Urothelium cell line (cell line): ENCODE results near the gene C5.

ENCODE experiments used
- DNase-seq: peaks from one replicate; pipeline ENCODE4 v3.0.0; 2011; ENCODE audit warnings: low spot score, mixed read lengths
- FAIRE-seq: peaks from 2 replicates; lab custom pipeline; 2011; peaks lifted over from hg19 to GRCh38; lab: Jason Lieb, UNC

C5 gene

GRCh38 chr9:120927269-120928014 is 122.6 kb downstream of the C5 start:
- no peak for DNase-seq
- FAIRE-seq: no peak

GRCh38 chr9:120926397-120926928 is 123.6 kb downstream of the C5 start, which contains the start of gene TRAF1:
Gene TRAF1 (minus strand): TSS chr9:120926796. CDS start chr9:120926075, 721 bp downstream.
- FAIRE-seq: no peak

GRCh38 chr9:120925535-120926396 is 124.3 kb downstream of the C5 start:
- FAIRE-seq (no peak), DNase-seq (peak; percentile 20)

More at GRCh38 chr9:120926397-120926928, 123.6 kb downstream of the C5 start, which contains the start of gene TRAF1:
- no peak for DNase-seq

GRCh38 chr9:120924698-120925534 is 125.2 kb downstream of the C5 start:
- no peak for FAIRE-seq
- no peak for DNase-seq

GRCh38 chr9:120923620-120924328 is 126.3 kb downstream of the C5 start:
- FAIRE-seq (no peak), DNase-seq (no peak)

- no peak for FAIRE-seq
- no peak for DNase-seq
Measured at GRCh38 chr9:120922404-120923195, 127.5 kb downstream of the C5 start.

GRCh38 chr9:120921661-120922181 is 128.4 kb downstream of the C5 start:
- no peak for DNase-seq
- FAIRE-seq: no peak

GRCh38 chr9:120920806-120921178 is 129.3 kb downstream of the C5 start:
- DNase-seq: no peak

GRCh38 chr9:120919843-120920805 is 130.0 kb downstream of the C5 start:
- FAIRE-seq (no peak), DNase-seq (no peak)

More at GRCh38 chr9:120920806-120921178, 129.3 kb downstream of the C5 start:
- no peak for FAIRE-seq

- FAIRE-seq (no peak), DNase-seq (no peak)
Measured at GRCh38 chr9:120918931-120919842, 130.9 kb downstream of the C5 start.

- no peak for FAIRE-seq
- DNase-seq: no peak
Measured at GRCh38 chr9:120917929-120918762, 131.9 kb downstream of the C5 start.

GRCh38 chr9:120916991-120917880 is 132.8 kb downstream of the C5 start:
- DNase-seq (no peak), FAIRE-seq (no peak)

- DNase-seq (no peak), FAIRE-seq (no peak)
Measured at GRCh38 chr9:120916588-120916987, 133.5 kb downstream of the C5 start.

GRCh38 chr9:120915854-120916470 is 134.1 kb downstream of the C5 start:
- no peak for FAIRE-seq
- no peak for DNase-seq
